Hepatocyte (in vitro differentiated cells): ENCODE results near the gene ZMYND8.

ENCODE experiments used
- CTCF ChIP-seq: fragments of 200-600 bp; sonication (generic); IDR thresholded peaks from 2 replicates; pipeline ENCODE4 v1.5.1; 2016; ENCODE audit warnings: antibody characterized with exemption, mild to moderate bottlenecking; ENCODE audit not compliant: poor library complexity
- EZH2 ChIP-seq: fragments of 200-600 bp; sonication (generic); IDR thresholded peaks from 2 replicates; pipeline ENCODE4 v1.6.1; 2016; ENCODE audit warnings: antibody characterized with exemption, mild to moderate bottlenecking, borderline replicate concordance
- EZH2phosphoT487 ChIP-seq: fragments of 200-600 bp; sonication (generic); IDR thresholded peaks from one replicate; pipeline ENCODE4 v1.6.1; 2018; ENCODE audit warnings: antibody characterized with exemption, mild to moderate bottlenecking, low read depth, moderate library complexity; ENCODE audit not compliant: unreplicated experiment, severe bottlenecking

GRCh38 chr20:47311211-47311610 lies 45.3 kb downstream of the ZMYND8 start:
- TF ChIP-seq CTCF = no peak
- no peak for TF ChIP-seq EZH2
- no peak for TF ChIP-seq EZH2phosphoT487
